ENCODE data around the gene ZDHHC20.

- TF ChIP-seq CTCF (conservative IDR thresholded peaks at IDR 0.05; ENCODE audit: low read depth, low read length) (no peak), POLR2A (IDR thresholded peaks at IDR 0.05; ENCODE audit: low read depth, low read length) (no peak), SMC3 (IDR thresholded peaks at IDR 0.05; ENCODE audit: low read depth, low read length) (no peak), MAFK (IDR thresholded peaks at IDR 0.05; ENCODE audit: low read depth, low read length) (no peak), USF2 (IDR thresholded peaks at IDR 0.05; ENCODE audit: low read depth, low read length) (no peak), NFE2L2 (IDR thresholded peaks at IDR 0.05; ENCODE audit: low read depth, low read length) (no peak), RCOR1 (IDR thresholded peaks at IDR 0.05; ENCODE audit: insufficient replicate concordance, low read length) (no peak), RAD21 (IDR thresholded peaks at IDR 0.05; ENCODE audit: low read length) (no peak), CEBPB (IDR thresholded peaks at IDR 0.05; ENCODE audit: low read depth, low read length) (no peak), FOS (IDR thresholded peaks at IDR 0.05; ENCODE audit: low read depth, low read length) (no peak)
Measured at GRCh38 chr13:21360463-21360862, 98.6 kb downstream of the ZDHHC20 start.
